CD4-positive, alpha-beta T cell (primary cell): ENCODE data around the gene ANKRD63. TPM values are rescaled to one million over a fixed set of nuclear protein-coding genes. Genes with fewer than 3 reads are reported as not detected.
A peak's percentile ranks its signal among the peaks of the same experiment; 100 is the strongest.

Experiments
- ATAC-seq: fragments of 200-7000 bp; cut with Tn5 transposase; one replicate; pipeline ENCODE4 v1.10.0; 2022; ENCODE audit warnings: mild to moderate bottlenecking; ENCODE audit not compliant: poor library complexity
- CTCF ChIA-PET: fragments of 350-600 bp; sonication (Branson Sonifier 250); formaldehyde crosslinking; loops from one replicate; lab custom pipeline; 2021; ENCODE audit warnings: antibody characterized with exemption, inconsistent platforms; lab: Charles Lee
- POLR2A ChIA-PET: fragments of 350-600 bp; sonication (Branson Sonifier 250); formaldehyde crosslinking; loops from one replicate; lab custom pipeline; 2021; ENCODE audit warnings: antibody characterized with exemption, inconsistent platforms; lab: Charles Lee
- DNase-seq, 14 experiments: peaks; one replicate each; pipeline ENCODE4 v3.0.0-alpha.2; 2013 to 2020; ENCODE audit warnings: mixed read lengths in 2 of 14
- H3K27ac ChIP-seq, 2 donors: one replicate each; pipeline versions ENCODE4 v1.5.1 to v1.7.0; 2013; ENCODE audit warnings: low read length in 2 of 2, low read depth in 1 of 2, mild to moderate bottlenecking in 1 of 2
- H3K27me3 ChIP-seq, 2 experiments: 1 replicate in 1 of 2; 2 replicates in 1 of 2; pipeline versions ENCODE4 v1.6.1 to v1.7.0; 2013; ENCODE audit warnings: low read length in 2 of 2, control low read depth in 1 of 2, mild to moderate bottlenecking in 1 of 2, moderate library complexity in 1 of 2; ENCODE audit not compliant: insufficient read depth in 2 of 2, control insufficient read depth in 1 of 2
- H3K36me3 ChIP-seq: one replicate; pipeline ENCODE4 v1.6.1; 2013; ENCODE audit warnings: low read length, control low read depth; ENCODE audit not compliant: insufficient read depth
- H3K4me1 ChIP-seq: one replicate; pipeline ENCODE4 v1.6.1; 2013; ENCODE audit warnings: low read length, control low read depth; ENCODE audit not compliant: insufficient read depth
- H3K4me3 ChIP-seq: one replicate; pipeline ENCODE4 v1.5.1; 2013; ENCODE audit warnings: mild to moderate bottlenecking, low read length, moderate library complexity
- H3K9me3 ChIP-seq, 2 experiments: 1 replicate in 1 of 2; 2 replicates in 1 of 2; pipeline versions ENCODE4 v1.6.1 to v1.7.0; 2013; ENCODE audit warnings: low read length in 2 of 2, mild to moderate bottlenecking in 2 of 2, control low read depth in 1 of 2, moderate library complexity in 1 of 2; ENCODE audit not compliant: control insufficient read depth in 1 of 2, insufficient read depth in 1 of 2
- H3K27ac Mint-ChIP-seq: one replicate; pipeline ENCODE4 v1.8.0; 2020; ENCODE audit warnings: mixed read lengths
- H3K27me3 Mint-ChIP-seq: one replicate; pipeline ENCODE4 v1.8.0; 2021; ENCODE audit warnings: mixed read lengths
- H3K36me3 Mint-ChIP-seq: one replicate; pipeline ENCODE4 v1.8.0; 2021; ENCODE audit warnings: low read depth, mixed read lengths
- H3K4me1 Mint-ChIP-seq: one replicate; pipeline ENCODE4 v1.8.0; 2021; ENCODE audit warnings: low read depth, mixed read lengths
- H3K4me3 Mint-ChIP-seq: one replicate; pipeline ENCODE4 v1.8.0; 2020; ENCODE audit warnings: mild to moderate bottlenecking, mixed read lengths
- H3K9me3 Mint-ChIP-seq: one replicate; pipeline ENCODE4 v1.8.0; 2020; ENCODE audit warnings: mixed read lengths
- CTCF ChIP-seq: fragments of 200-600 bp; IDR thresholded peaks from one replicate; pipeline ENCODE4 v1.8.0; 2022; ENCODE audit warnings: antibody characterized with exemption, mild to moderate bottlenecking
- intact Hi-C, 2 experiments: fragments of 100-400 bp; cut with DNase I in 1 of 2; cut with micrococcal nuclease in 1 of 2; formaldehyde crosslinking; loops; one replicate each; pipeline versions ENCODE4 v1.15.1 to v1.9.0; 2023 to 2025; cut with DNase I, micrococcal nuclease
- total RNA-seq, 174 experiments: library from RNA in 2 of 174; stranded (reverse) in 2 of 174; gene quantifications; one replicate each; pipeline ENCODE4 v1.2.3 and lab custom pipeline; 2021 to 2026

Gene ANKRD63
- total RNA-seq, 2 experiments from 2014 or later, result not detected

- TF ChIP-seq CTCF, result no peak
- Histone ChIP-seq H3K36me3 (peaks cover 37% of the 10 kb centered on the region), H3K4me1 (peaks cover 17% of the 10 kb centered on the region), H3K27ac (no peak overlapping the region), H3K27me3 (peaks cover 5 to 10% of the 10 kb centered on the region in 2 experiments), H3K9me3 (peaks cover 0 to 6% of the 10 kb centered on the region in 2 experiments), H3K4me3 (no peak overlapping the region)
- ATAC-seq (no peak), DNase-seq (no peak)
- Mint-ChIP-seq H3K27ac (no peak overlapping the region), H3K27me3 (peaks cover 2% of the 10 kb centered on the region), H3K9me3 (no peaks in the 10 kb centered on the region), H3K4me1 (no peaks in the 10 kb centered on the region), H3K36me3 (peaks cover 30% of the 10 kb centered on the region), H3K4me3 (no peak overlapping the region)
- intact Hi-C loops, result no loop called here
- ChIA-PET POLR2A (interaction anchor here (1.2 kb wide), 1 partner anchor 22 kb away, joined by 5 read pairs; the partner anchor contains the start of gene PLCB2), CTCF (interaction anchor here (1.3 kb wide), 1 partner anchor 136 kb away, joined by 4 read pairs; no protein-coding TSS in a partner anchor)
These were observed 3.2 kb upstream of the ANKRD63 start for GRCh38 chr15:40286061-40286532.

DNA sequence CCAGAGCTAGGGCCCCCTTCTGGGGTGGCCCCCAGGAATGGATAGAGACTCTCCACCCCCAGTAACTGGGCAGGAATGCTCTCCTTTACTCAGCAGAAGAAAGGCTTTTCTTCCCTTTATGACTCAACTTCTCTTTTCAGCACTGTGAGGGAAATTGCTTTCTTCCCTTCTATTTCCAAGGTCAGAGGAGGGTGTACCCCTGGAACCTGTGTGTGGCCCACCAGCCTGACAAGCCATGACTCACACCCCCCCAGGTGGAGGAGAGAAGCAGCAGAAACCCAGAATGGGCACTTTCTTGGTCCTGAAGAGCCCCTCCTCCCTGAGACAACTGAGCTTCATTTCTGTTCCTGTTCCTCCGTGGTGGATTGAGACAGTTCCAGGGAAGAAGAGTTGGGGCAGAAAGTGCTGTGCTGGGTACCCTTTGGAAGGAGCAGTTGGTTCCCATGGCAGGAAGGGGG is 2.7 kb upstream of the ANKRD63 start:
- H3K27ac ChIP-seq, result no peak overlapping the region

GRCh38 chr15:40285151-40285550 is 2.3 kb upstream of the ANKRD63 start:
- Histone ChIP-seq H3K4me3 (no peak overlapping the region), H3K27me3 (peaks cover 14 to 19% of the 10 kb centered on the region in 2 experiments), H3K9me3 (peaks cover 0 to 8% of the 10 kb centered on the region in 2 experiments), H3K27ac (no peak overlapping the region), H3K4me1 (peaks cover 17% of the 10 kb centered on the region), H3K36me3 (peaks cover 31% of the 10 kb centered on the region)
- no peak for ATAC-seq
- POLR2A ChIA-PET, result interaction anchor here (1.2 kb wide), 1 partner anchor 23 kb away, joined by 5 read pairs; the partner anchor contains the start of gene PLCB2
- no peak overlapping the region for H3K4me3 Mint-ChIP-seq
- no peaks in the 10 kb centered on the region for H3K4me1 Mint-ChIP-seq
- DNase-seq, result no peak
- intact Hi-C loops, result no loop called here
- no peaks in the 10 kb centered on the region for H3K9me3 Mint-ChIP-seq
- no peak for TF ChIP-seq CTCF
- H3K36me3 Mint-ChIP-seq, result peaks cover 24% of the 10 kb centered on the region
- CTCF ChIA-PET, result interaction anchor here (0.9 to 3.4 kb wide), 3 partner anchors 23 to 137 kb away, joined by 3 to 15 read pairs (median 4); partner anchors contain the start of gene PLCB2
- H3K27ac Mint-ChIP-seq, result no peak overlapping the region
- H3K27me3 Mint-ChIP-seq, result peaks cover 12% of the 10 kb centered on the region

More for the DNA sequence above, 2.7 kb upstream of the ANKRD63 start:
- peak overlapping the region; percentile 34 for H3K4me3 Mint-ChIP-seq
- intact Hi-C loops, result no loop called here
- H3K27me3 Mint-ChIP-seq, result peaks cover 7% of the 10 kb centered on the region
- no peak for DNase-seq
- ChIA-PET CTCF (interaction anchor here (0.9 to 1.3 kb wide), 2 partner anchors 37 to 136 kb away, joined by 3 to 4 read pairs; no protein-coding TSS in a partner anchor), POLR2A (interaction anchor here (1.2 kb wide), 1 partner anchor 22 kb away, joined by 5 read pairs; the partner anchor contains the start of gene PLCB2)
- H3K27ac Mint-ChIP-seq, result no peak overlapping the region
- H3K36me3 ChIP-seq, result peaks cover 36% of the 10 kb centered on the region
- peaks cover 0 to 8% of the 10 kb centered on the region in 2 experiments for H3K9me3 ChIP-seq
- no peak overlapping the region for H3K4me3 ChIP-seq
- no peaks in the 10 kb centered on the region for H3K4me1 Mint-ChIP-seq
- no peaks in the 10 kb centered on the region for H3K9me3 Mint-ChIP-seq
- peaks cover 11 to 15% of the 10 kb centered on the region in 2 experiments for H3K27me3 ChIP-seq
- H3K36me3 Mint-ChIP-seq, result peaks cover 29% of the 10 kb centered on the region
- peaks cover 17% of the 10 kb centered on the region for H3K4me1 ChIP-seq
- TF ChIP-seq CTCF, result no peak
- ATAC-seq, result no peak
